HepG2 (cell line): Measurements from ENCODE around the gene APC2. TPM values are rescaled to one million over a fixed set of nuclear protein-coding genes. Genes with fewer than 3 reads are reported as not detected.

Experiments used
- ATAC-seq: fragments of 200-7000 bp; cut with Tn5 transposase; 3 replicates; pipeline ENCODE4 v1.9.1; 2020; ENCODE audit warnings: mild to moderate bottlenecking, moderate library complexity
- BruUV-seq: library from RNA; stranded (reverse); fragments of 400-500 nt; replicated peaks from 2 replicates; lab custom pipeline; 2021; lab: Mats Ljungman, UMichigan
- CTCF ChIA-PET: fragments of 300-600 bp; formaldehyde crosslinking; extraction: SDS; loops from one replicate; lab custom pipeline; 2021; ENCODE audit warnings: low total read pairs, inconsistent platforms, low intra/inter-chr PET ratio; lab: Yijun Ruan, JAX
- POLR2A ChIA-PET: fragments of 350-600 bp; sonication (Branson Sonifier 250); formaldehyde crosslinking; loops from one replicate; lab custom pipeline; 2020; ENCODE audit warnings: antibody characterized with exemption, inconsistent platforms; lab: Yijun Ruan, JAX
- DNase-seq: peaks from one replicate; pipeline ENCODE4 v3.0.0-alpha.2; 2015; ENCODE audit warnings: low spot score
- FAIRE-seq: peaks from 3 replicates; lab custom pipeline; 2011; peaks lifted over from hg19 to GRCh38; lab: Jason Lieb, UNC
- H2AFZ ChIP-seq: one replicate; pipeline ENCODE4 v1.6.1; 2011; ENCODE audit warnings: low read length, inconsistent platforms
- H3K27ac ChIP-seq: fragments of 300-600 bp; 3 replicates; pipeline ENCODE4 v1.8.0; 2011; ENCODE audit warnings: mixed run types, mild to moderate bottlenecking, mixed read lengths, low read length, inconsistent platforms; ENCODE audit not compliant: insufficient read depth; ENCODE audit errors: extremely low read length
- H3K27me3 ChIP-seq, 2 experiments: fragments of 200-600 bp in 1 of 2; 2 replicates in 1 of 2; 3 replicates in 1 of 2; pipeline versions ENCODE4 v1.6.0 to v1.8.0; 2011; ENCODE audit warnings: low read length in 2 of 2, mild to moderate bottlenecking in 2 of 2, moderate library complexity in 2 of 2, inconsistent platforms in 1 of 2; ENCODE audit not compliant: insufficient read depth in 2 of 2, control insufficient read depth in 1 of 2
- H3K36me3 ChIP-seq, 2 experiments: fragments of 200-600 bp in 1 of 2; replicated peaks in 1 of 2; 2 replicates in 1 of 2; 3 replicates in 1 of 2; pipeline versions ENCODE4 v1.5.1 to v1.8.0; 2011; ENCODE audit warnings: low read length in 2 of 2, inconsistent platforms in 1 of 2; ENCODE audit not compliant: insufficient read depth in 2 of 2, control insufficient read depth in 1 of 2
- H3K4me1 ChIP-seq: 2 replicates; pipeline ENCODE4 v1.5.1; 2012; ENCODE audit warnings: low read length, inconsistent platforms; ENCODE audit not compliant: insufficient read depth
- H3K4me2 ChIP-seq: 2 replicates; pipeline ENCODE4 v1.6.0; 2011; ENCODE audit warnings: low read depth, low read length, inconsistent platforms
- H3K4me3 ChIP-seq, 3 experiments: fragments of 200-600 bp in 1 of 3; sonication (generic), shearing (Covaris generic) in 1 of 3; replicated peaks in 1 of 3; 2 replicates each; pipeline ENCODE4 v1.5.1; 2011 to 2016; ENCODE audit warnings: low read length in 3 of 3, inconsistent platforms in 2 of 3, low read depth in 2 of 3, mild to moderate bottlenecking in 2 of 3, control low read depth in 1 of 3, mixed read lengths in 1 of 3; ENCODE audit not compliant: insufficient read depth in 1 of 3
- H3K79me2 ChIP-seq: one replicate; pipeline ENCODE4 v1.6.1; 2011; ENCODE audit warnings: low read length, inconsistent platforms; ENCODE audit not compliant: insufficient read depth
- H3K9ac ChIP-seq: 2 replicates; pipeline ENCODE4 v1.6.0; 2011; ENCODE audit warnings: mild to moderate bottlenecking, low read depth, low read length, inconsistent platforms; ENCODE audit not compliant: insufficient read depth
- H3K9me3 ChIP-seq: 2 replicates; pipeline ENCODE4 v1.5.1; 2012; ENCODE audit warnings: mild to moderate bottlenecking, low read length
- H4K20me1 ChIP-seq: 2 replicates; pipeline ENCODE4 v1.6.0; 2011; ENCODE audit warnings: inconsistent platforms, mild to moderate bottlenecking, low read length, moderate library complexity; ENCODE audit not compliant: insufficient read depth
- GMEB2 ChIP-seq: IDR thresholded peaks from 2 replicates; pipeline ENCODE4 v1.6.1; 2016; ENCODE audit warnings: missing biosample characterization, missing genetic modification reagents, low read depth
- HNRNPLL ChIP-seq: fragments of 200-400 bp; formaldehyde crosslinking; IDR thresholded peaks from 2 replicates; pipeline ENCODE4 v1.6.1; 2017; ENCODE audit warnings: mild to moderate bottlenecking, low read depth, low read length; ENCODE audit not compliant: poor library complexity, severe bottlenecking
- NFYC ChIP-seq: IDR thresholded peaks from 2 replicates; pipeline ENCODE4 v1.6.1; 2016; ENCODE audit warnings: missing genetic modification reagents, missing compliant biosample characterization
- RORA ChIP-seq: sonication (generic); formaldehyde crosslinking; IDR thresholded peaks from 2 replicates; pipeline ENCODE4 v1.5.0; 2020; ENCODE audit warnings: mild to moderate bottlenecking, missing genetic modification reagents, moderate library complexity
- TBX2 ChIP-seq: sonication (generic); formaldehyde crosslinking; IDR thresholded peaks from 2 replicates; pipeline ENCODE4 v1.5.0; 2020; ENCODE audit warnings: missing genetic modification reagents, mild to moderate bottlenecking, borderline replicate concordance
- TEAD3 ChIP-seq: optimal IDR thresholded peaks from 2 replicates; pipeline ENCODE3; 2016; ENCODE audit warnings: borderline replicate concordance
- U2AF2 ChIP-seq: fragments of 200-400 bp; formaldehyde crosslinking; IDR thresholded peaks from 2 replicates; pipeline ENCODE4 v1.6.1; 2017; ENCODE audit warnings: low read depth, mild to moderate bottlenecking, low read length
- ZBTB3 ChIP-seq: sonication (generic); formaldehyde crosslinking; IDR thresholded peaks from 2 replicates; pipeline ENCODE4 v1.4.0; 2020; ENCODE audit warnings: low read depth, mild to moderate bottlenecking, moderate library complexity, missing genetic modification reagents, borderline replicate concordance
- ZC3H4 ChIP-seq: sonication (generic); formaldehyde crosslinking; IDR thresholded peaks from 2 replicates; pipeline ENCODE4 v1.4.0; 2020; ENCODE audit warnings: missing genetic modification reagents, borderline replicate concordance
- ZNF20 ChIP-seq: sonication (generic); formaldehyde crosslinking; IDR thresholded peaks from 2 replicates; pipeline ENCODE4 v1.4.0; 2020; ENCODE audit warnings: mild to moderate bottlenecking, moderate library complexity, missing genetic modification reagents
- WGBS: methylation state at CpG from one replicate; pipeline ENCODE4 v1.1.6; 2017; ENCODE audit warnings: low lambda C conversion rate; 5-methylcytosine and 5-hydroxymethylcytosine counted together
- in situ Hi-C: cut with HindIII; loops from 2 replicates; pipeline ENCODE4 v1.10.0; 2017; ENCODE audit warnings: low pct_unique_long_range_greater_than_20kb; ENCODE audit not compliant: extremely low pct_ligation_motif_present
- intact Hi-C: fragments of 100-400 bp; cut with micrococcal nuclease; formaldehyde crosslinking; loops from one replicate; pipeline ENCODE4 v1.10.0; 2022; ENCODE audit not compliant: unreplicated experiment
- polyA plus RNA-seq, 8 experiments: library from polyadenylated mRNA; depleted of rRNA in 3 of 8; stranded (reverse) in 7 of 8; unstranded in 1 of 8; fragments of >200 nt; fragmentation: Illumina TruSeq in 4 of 8; extraction: Trizol in 4 of 8; gene quantifications; 2 replicates each; pipeline versions ENCODE4 v1.2.1 to v1.2.3, GENCODE V29; 2011 to 2016; ENCODE audit warnings: low read depth in 4 of 8, missing spikeins in 1 of 8, mixed read lengths in 1 of 8; ENCODE audit not compliant: insufficient read depth in 1 of 8
- total RNA-seq, 5 experiments: library from RNA; depleted of rRNA; stranded (reverse); fragments of >200 nt; fragmentation: Illumina TruSeq; extraction: Trizol; gene quantifications; 2 replicates each; pipeline ENCODE4 v1.2.3, GENCODE V29; 2016; ENCODE audit warnings: low read depth in 1 of 5
- TF ChIP-seq, protein P1 (sequence below): sonication (generic); formaldehyde crosslinking; IDR thresholded peaks from 2 replicates; pipeline ENCODE4 v1.5.1; 2020; ENCODE audit warnings: missing genetic modification reagents, mild to moderate bottlenecking, borderline replicate concordance
- TF ChIP-seq, protein P2 (sequence below): sonication (generic); formaldehyde crosslinking; conservative IDR thresholded peaks from 2 replicates; pipeline ENCODE4 v1.4.0; 2020; ENCODE audit warnings: missing genetic modification reagents

Gene APC2
- total and polyA plus RNA-seq, 2 of the 13 experiments (the other 11 are each of a cell fraction or from before 2014, with no cell fraction given) = 0.08 to 0.22 TPM

DNA sequence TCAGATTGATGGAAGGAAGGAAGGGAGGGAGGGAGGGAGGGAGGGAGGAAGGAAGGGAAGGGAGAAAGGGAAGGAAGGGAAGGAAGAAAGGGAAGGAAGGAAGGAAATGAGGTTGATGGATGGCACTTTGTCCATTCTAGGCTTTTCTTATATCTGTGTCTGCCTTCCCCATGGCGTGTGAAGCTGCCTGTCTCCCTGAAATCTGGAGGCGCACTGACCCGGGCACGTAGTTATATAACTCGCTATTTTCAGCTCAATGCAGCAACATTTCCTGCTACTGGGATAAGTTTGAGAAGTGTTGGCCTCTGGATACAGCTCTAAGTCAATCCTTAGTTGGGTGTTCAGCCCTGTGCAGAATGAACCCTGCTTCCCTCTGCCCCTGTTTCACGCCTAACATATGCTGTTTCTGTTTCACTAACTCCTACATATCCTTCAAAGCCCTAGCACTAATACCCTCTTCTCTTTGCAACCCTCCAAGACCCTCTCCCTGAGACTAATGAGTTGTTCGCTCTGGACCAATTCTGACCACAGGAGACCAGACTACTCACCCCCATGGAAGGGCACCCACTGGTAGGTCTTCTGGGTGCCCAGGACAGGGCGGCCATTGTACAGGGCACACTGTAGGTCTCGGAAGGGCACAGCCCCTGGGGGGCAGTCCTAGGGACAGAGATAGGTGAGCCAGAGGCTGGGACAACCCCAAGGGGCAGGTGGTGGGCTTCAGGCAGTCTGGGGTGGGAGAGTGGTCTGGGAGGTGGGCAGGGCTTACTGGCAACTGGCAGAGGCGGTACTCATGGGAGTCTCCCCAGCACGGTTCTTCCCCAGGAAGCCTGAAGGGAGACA, 59.9 kb downstream of the APC2 start (continued):
- TF ChIP-seq GMEB2 (CRISPR knock-in tag) (no peak), TBX2 (CRISPR knock-in tag) (no peak), ZBTB3 (CRISPR knock-in tag) (no peak), ZNF20 (CRISPR knock-in tag) (no peak)

GRCh38 chr19:1510442-1510806, 60.5 kb downstream of the APC2 start:
- ChIA-PET CTCF (no interaction called here), POLR2A (no interaction called here)
- H3K9me3 ChIP-seq = no peaks in the 10 kb centered on the region
- no peak overlapping the region for H2AFZ ChIP-seq
- no TSS peak for BruUV-seq
- FAIRE-seq = no peak
- DNase-seq = no peak
- H3K4me3 ChIP-seq = peak overlapping the region in 1 of 3 experiments; percentile 33; a peak in 1 of 6 replicates
- intact Hi-C loops = no loop called here
- no peak overlapping the region for H3K9ac ChIP-seq
- H3K79me2 ChIP-seq = no peaks in the 10 kb centered on the region
- no peaks in the 10 kb centered on the region for H3K36me3 ChIP-seq
- WGBS = 50% methylated on average over 14 of the region's 25 CpGs
- H3K27ac ChIP-seq = no peak overlapping the region
- peak overlapping the region; percentile 42 for H3K4me2 ChIP-seq
- H4K20me1 ChIP-seq = no peaks in the 10 kb centered on the region
- no peak for ATAC-seq
- in situ Hi-C loops = loop anchor here (5.0 kb wide), 1 partner anchor 53 kb away; no protein-coding TSS in a partner anchor
- H3K4me1 ChIP-seq = peaks cover 34% of the 10 kb centered on the region
- H3K27me3 ChIP-seq = peaks cover 0 to 9% of the 10 kb centered on the region in 2 experiments; a peak in 2 of 5 replicates
- no peak for TF ChIP-seq ZC3H4 (CRISPR knock-in tag)
- TF ChIP-seq, protein P1, sequence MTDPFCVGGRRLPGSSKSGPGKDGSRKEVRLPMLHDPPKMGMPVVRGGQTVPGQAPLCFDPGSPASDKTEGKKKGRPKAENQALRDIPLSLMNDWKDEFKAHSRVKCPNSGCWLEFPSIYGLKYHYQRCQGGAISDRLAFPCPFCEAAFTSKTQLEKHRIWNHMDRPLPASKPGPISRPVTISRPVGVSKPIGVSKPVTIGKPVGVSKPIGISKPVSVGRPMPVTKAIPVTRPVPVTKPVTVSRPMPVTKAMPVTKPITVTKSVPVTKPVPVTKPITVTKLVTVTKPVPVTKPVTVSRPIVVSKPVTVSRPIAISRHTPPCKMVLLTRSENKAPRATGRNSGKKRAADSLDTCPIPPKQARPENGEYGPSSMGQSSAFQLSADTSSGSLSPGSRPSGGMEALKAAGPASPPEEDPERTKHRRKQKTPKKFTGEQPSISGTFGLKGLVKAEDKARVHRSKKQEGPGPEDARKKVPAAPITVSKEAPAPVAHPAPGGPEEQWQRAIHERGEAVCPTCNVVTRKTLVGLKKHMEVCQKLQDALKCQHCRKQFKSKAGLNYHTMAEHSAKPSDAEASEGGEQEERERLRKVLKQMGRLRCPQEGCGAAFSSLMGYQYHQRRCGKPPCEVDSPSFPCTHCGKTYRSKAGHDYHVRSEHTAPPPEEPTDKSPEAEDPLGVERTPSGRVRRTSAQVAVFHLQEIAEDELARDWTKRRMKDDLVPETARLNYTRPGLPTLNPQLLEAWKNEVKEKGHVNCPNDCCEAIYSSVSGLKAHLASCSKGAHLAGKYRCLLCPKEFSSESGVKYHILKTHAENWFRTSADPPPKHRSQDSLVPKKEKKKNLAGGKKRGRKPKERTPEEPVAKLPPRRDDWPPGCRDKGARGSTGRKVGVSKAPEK (CRISPR knock-in tag) = no peak
- no peak for TF ChIP-seq RORA
- TF ChIP-seq HNRNPLL = peak; percentile 88
- no peak for TF ChIP-seq NFYC (CRISPR knock-in tag)
- peak; percentile 25 for TF ChIP-seq TEAD3 (CRISPR knock-in tag)
- TF ChIP-seq U2AF2 = no peak
- TF ChIP-seq, protein P2, sequence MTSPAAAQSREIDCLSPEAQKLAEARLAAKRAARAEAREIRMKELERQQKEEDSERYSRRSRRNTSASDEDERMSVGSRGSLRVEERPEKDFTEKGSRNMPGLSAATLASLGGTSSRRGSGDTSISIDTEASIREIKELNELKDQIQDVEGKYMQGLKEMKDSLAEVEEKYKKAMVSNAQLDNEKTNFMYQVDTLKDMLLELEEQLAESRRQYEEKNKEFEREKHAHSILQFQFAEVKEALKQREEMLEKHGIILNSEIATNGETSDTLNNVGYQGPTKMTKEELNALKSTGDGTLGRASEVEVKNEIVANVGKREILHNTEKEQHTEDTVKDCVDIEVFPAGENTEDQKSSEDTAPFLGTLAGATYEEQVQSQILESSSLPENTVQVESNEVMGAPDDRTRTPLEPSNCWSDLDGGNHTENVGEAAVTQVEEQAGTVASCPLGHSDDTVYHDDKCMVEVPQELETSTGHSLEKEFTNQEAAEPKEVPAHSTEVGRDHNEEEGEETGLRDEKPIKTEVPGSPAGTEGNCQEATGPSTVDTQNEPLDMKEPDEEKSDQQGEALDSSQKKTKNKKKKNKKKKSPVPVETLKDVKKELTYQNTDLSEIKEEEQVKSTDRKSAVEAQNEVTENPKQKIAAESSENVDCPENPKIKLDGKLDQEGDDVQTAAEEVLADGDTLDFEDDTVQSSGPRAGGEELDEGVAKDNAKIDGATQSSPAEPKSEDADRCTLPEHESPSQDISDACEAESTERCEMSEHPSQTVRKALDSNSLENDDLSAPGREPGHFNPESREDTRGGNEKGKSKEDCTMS (CRISPR knock-in tag) = no peak
